Posterior cingulate gyrus (tissue), 11 donors: ENCODE measurements around the gene OOSP4B.
"Not testable (repeated sequence)": the region's sequence is repeated elsewhere in the genome, so short reads cannot be mapped to it uniquely, and the experiment has no call there.

Source experiments
- DNase-seq, 10 donors: peaks; one replicate each; pipeline versions ENCODE4 v3.0.0 to v3.0.0-alpha.2; 2020 to 2021; ENCODE audit warnings: mixed read lengths in 3 of 10
- intact Hi-C: fragments of 100-400 bp; cut with DNase I; formaldehyde crosslinking; loops from one replicate; pipeline ENCODE4 v1.15.1; 2023

The OOSP4B gene

GRCh38 chr11:60059052-60059451 is 42.1 kb downstream of the OOSP4B start:
- intact Hi-C loops = no loop called here
- no peak for DNase-seq

- intact Hi-C loops = no loop called here
- DNase-seq = no peak
Observed at GRCh38 chr11:60059521-60060240, 42.7 kb downstream of the OOSP4B start.

GRCh38 chr11:60064111-60064510 is 47.1 kb downstream of the OOSP4B start:
- intact Hi-C loops = no loop called here
- DNase-seq = no peak

- DNase-seq = no peak
- intact Hi-C loops = no loop called here
Observed at GRCh38 chr11:60065801-60066200, 48.8 kb downstream of the OOSP4B start.

- intact Hi-C loops = no loop called here
- no peak for DNase-seq
Observed at GRCh38 chr11:60069450-60069849, 52.5 kb downstream of the OOSP4B start.

- DNase-seq, intact Hi-C loops: not testable (repeated sequence)
Observed at GRCh38 chr11:60071644-60072043, 54.7 kb downstream of the OOSP4B start.

GRCh38 chr11:60077216-60077817 is 60.3 kb downstream of the OOSP4B start:
- intact Hi-C loops = no loop called here
- DNase-seq = no peak

GRCh38 chr11:60077981-60078380 is 61.0 kb downstream of the OOSP4B start:
- DNase-seq = no peak
- intact Hi-C loops = no loop called here

- DNase-seq = no peak
- intact Hi-C loops = no loop called here
Observed at GRCh38 chr11:60078745-60079144, 61.8 kb downstream of the OOSP4B start.

GRCh38 chr11:60080535-60080934 is 63.6 kb downstream of the OOSP4B start:
- DNase-seq = no peak
- intact Hi-C loops = no loop called here
